ENCODE data around the gene PPIF.

DNA sequence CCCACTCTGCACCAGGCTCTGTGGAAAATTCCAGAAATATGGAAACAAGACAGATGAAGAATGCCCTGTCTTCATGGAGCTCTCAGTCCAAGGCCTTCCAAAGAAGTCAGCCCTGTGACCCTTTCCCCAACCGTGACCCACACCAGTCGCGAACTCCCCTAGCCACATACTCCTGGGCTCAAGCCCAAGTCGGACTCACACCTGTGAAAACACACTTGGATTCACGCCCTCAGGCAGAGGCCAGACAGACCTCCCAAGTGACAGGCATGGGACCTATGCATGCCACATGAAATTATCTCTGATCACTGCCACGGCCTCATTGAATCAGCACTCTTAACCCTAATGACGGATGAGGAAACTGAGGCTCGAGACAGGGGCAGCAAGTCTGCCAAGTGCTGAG lies 55.7 kb downstream of the PPIF start:
- TF ChIP-seq, protein P1, sequence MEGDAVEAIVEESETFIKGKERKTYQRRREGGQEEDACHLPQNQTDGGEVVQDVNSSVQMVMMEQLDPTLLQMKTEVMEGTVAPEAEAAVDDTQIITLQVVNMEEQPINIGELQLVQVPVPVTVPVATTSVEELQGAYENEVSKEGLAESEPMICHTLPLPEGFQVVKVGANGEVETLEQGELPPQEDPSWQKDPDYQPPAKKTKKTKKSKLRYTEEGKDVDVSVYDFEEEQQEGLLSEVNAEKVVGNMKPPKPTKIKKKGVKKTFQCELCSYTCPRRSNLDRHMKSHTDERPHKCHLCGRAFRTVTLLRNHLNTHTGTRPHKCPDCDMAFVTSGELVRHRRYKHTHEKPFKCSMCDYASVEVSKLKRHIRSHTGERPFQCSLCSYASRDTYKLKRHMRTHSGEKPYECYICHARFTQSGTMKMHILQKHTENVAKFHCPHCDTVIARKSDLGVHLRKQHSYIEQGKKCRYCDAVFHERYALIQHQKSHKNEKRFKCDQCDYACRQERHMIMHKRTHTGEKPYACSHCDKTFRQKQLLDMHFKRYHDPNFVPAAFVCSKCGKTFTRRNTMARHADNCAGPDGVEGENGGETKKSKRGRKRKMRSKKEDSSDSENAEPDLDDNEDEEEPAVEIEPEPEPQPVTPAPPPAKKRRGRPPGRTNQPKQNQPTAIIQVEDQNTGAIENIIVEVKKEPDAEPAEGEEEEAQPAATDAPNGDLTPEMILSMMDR (conservative IDR thresholded peaks at IDR 0.05 in 1 of 2, IDR thresholded peaks at IDR 0.05 in 1 of 2; ENCODE audit: extremely low read depth in 1 of 2, insufficient read depth in 1 of 2, low read depth in 1 of 2, low read length in 2 of 2), result no peak
- no peak for TF ChIP-seq EZH2 (IDR thresholded peaks at IDR 0.05; ENCODE audit: borderline replicate concordance, low read length)
